ENCODE results near the gene RNF144B. TPM values are rescaled to one million over a fixed set of nuclear protein-coding genes. Genes with fewer than 3 reads are reported as not detected.

Gene RNF144B
- total RNA-seq, 1 donor from 2014 or later, result 141 TPM

GRCh38 chr6:18347021-18347577, 40.1 kb upstream of the RNF144B start:
- Histone ChIP-seq H3K36me3 (ENCODE audit: control insufficient read depth, insufficient read depth, low read length) (no peaks in the 10 kb centered on the region), H3K27me3 (ENCODE audit: control insufficient read depth, insufficient read depth, low read length) (no peaks in the 10 kb centered on the region), H3K4me3 (ENCODE audit: low read depth, low read length) (no peak overlapping the region)
- no peak for TF ChIP-seq CTCF (IDR thresholded peaks at IDR 0.05; ENCODE audit: insufficient read depth, low read length, severe bottlenecking)
- DNase-seq (ENCODE audit: low read depth) (peak; percentile 95), FAIRE-seq (no peak)

GRCh38 chr6:18347866-18348265, 39.3 kb upstream of the RNF144B start:
- no peak for FAIRE-seq
- DNase-seq (ENCODE audit: low read depth), result no peak
- no peaks in the 10 kb centered on the region for H3K27me3 ChIP-seq (ENCODE audit: control insufficient read depth, insufficient read depth, low read length)
- TF ChIP-seq CTCF (IDR thresholded peaks at IDR 0.05; ENCODE audit: insufficient read depth, low read length, severe bottlenecking), result no peak
- H3K4me3 ChIP-seq (ENCODE audit: low read depth, low read length), result no peak overlapping the region
- no peaks in the 10 kb centered on the region for H3K36me3 ChIP-seq (ENCODE audit: control insufficient read depth, insufficient read depth, low read length)

GRCh38 chr6:18349386-18349785, 37.8 kb upstream of the RNF144B start:
- FAIRE-seq, result no peak
- Histone ChIP-seq H3K27me3 (ENCODE audit: control insufficient read depth, insufficient read depth, low read length) (no peaks in the 10 kb centered on the region), H3K36me3 (ENCODE audit: control insufficient read depth, insufficient read depth, low read length) (no peaks in the 10 kb centered on the region), H3K4me3 (ENCODE audit: low read depth, low read length) (no peak overlapping the region)
- peak; percentile 38 for DNase-seq (ENCODE audit: low read depth)
- no peak for TF ChIP-seq CTCF (IDR thresholded peaks at IDR 0.05; ENCODE audit: insufficient read depth, low read length, severe bottlenecking)

- no peaks in the 10 kb centered on the region for H3K27me3 ChIP-seq (ENCODE audit: control insufficient read depth, insufficient read depth, low read length)
- DNase-seq (ENCODE audit: low read depth) (peak; percentile 86), FAIRE-seq (no peak)
- no peak overlapping the region for H3K4me3 ChIP-seq (ENCODE audit: low read depth, low read length)
- TF ChIP-seq CTCF (IDR thresholded peaks at IDR 0.05; ENCODE audit: insufficient read depth, low read length, severe bottlenecking), result no peak
- no peaks in the 10 kb centered on the region for H3K36me3 ChIP-seq (ENCODE audit: control insufficient read depth, insufficient read depth, low read length)
These were observed 36.9 kb upstream of the RNF144B start for GRCh38 chr6:18350271-18350670.

- FAIRE-seq (no peak), DNase-seq (ENCODE audit: low read depth) (peak; percentile 53)
These were observed 36.4 kb upstream of the RNF144B start for GRCh38 chr6:18350712-18351111.

More at GRCh38 chr6:18350712-18351111, 36.4 kb upstream of the RNF144B start:
- Histone ChIP-seq H3K27me3 (ENCODE audit: control insufficient read depth, insufficient read depth, low read length) (no peaks in the 10 kb centered on the region), H3K4me3 (ENCODE audit: low read depth, low read length) (no peak overlapping the region), H3K36me3 (ENCODE audit: control insufficient read depth, insufficient read depth, low read length) (no peaks in the 10 kb centered on the region)
- TF ChIP-seq CTCF (IDR thresholded peaks at IDR 0.05; ENCODE audit: insufficient read depth, low read length, severe bottlenecking), result no peak

All from bronchial epithelial cell (primary cell).